H9 (cell line): ENCODE results near the gene BPIFB2. TPM values are rescaled to one million over a fixed set of nuclear protein-coding genes. Genes with fewer than 3 reads are reported as not detected.

Experiments
- DNase-seq: peaks from one replicate; pipeline ENCODE4 v3.0.0-alpha.2; 2017
- H2AFZ ChIP-seq: one replicate; pipeline ENCODE4 v1.6.1; 2013; ENCODE audit warnings: mild to moderate bottlenecking, low read length, control low read depth, moderate library complexity
- H2AK5ac ChIP-seq: 2 replicates; pipeline ENCODE4 v1.6.1; 2013; ENCODE audit warnings: low read length, control low read depth, mixed read lengths; ENCODE audit not compliant: insufficient read length
- H2BK120ac ChIP-seq: one replicate; pipeline ENCODE4 v1.6.1; 2013; ENCODE audit warnings: low read depth, mild to moderate bottlenecking, low read length, control low read depth, inconsistent platforms; ENCODE audit not compliant: poor library complexity, severe bottlenecking
- H2BK12ac ChIP-seq: 2 replicates; pipeline ENCODE4 v1.6.1; 2013; ENCODE audit warnings: low read length, control low read depth, mixed read lengths, low read depth; ENCODE audit not compliant: insufficient read length
- H2BK15ac ChIP-seq: 2 replicates; pipeline ENCODE4 v1.6.1; 2013; ENCODE audit warnings: low read depth, low read length, control low read depth
- H2BK20ac ChIP-seq: one replicate; pipeline ENCODE4 v1.6.1; 2013; ENCODE audit warnings: low read depth, mild to moderate bottlenecking, low read length, control low read depth, inconsistent platforms; ENCODE audit not compliant: poor library complexity, severe bottlenecking
- H2BK5ac ChIP-seq: 2 replicates; pipeline ENCODE4 v1.6.1; 2013; ENCODE audit warnings: low read length, control low read depth, mixed read lengths; ENCODE audit not compliant: insufficient read length
- H3K14ac ChIP-seq: 2 replicates; pipeline ENCODE4 v1.6.1; 2013; ENCODE audit warnings: low read length, control low read depth; ENCODE audit not compliant: insufficient read depth
- H3K18ac ChIP-seq: 2 replicates; pipeline ENCODE4 v1.6.1; 2013; ENCODE audit warnings: low read depth, mild to moderate bottlenecking, mixed read lengths, low read length, control low read depth; ENCODE audit not compliant: insufficient read length
- H3K23ac ChIP-seq: 2 replicates; pipeline ENCODE4 v1.6.1; 2013; ENCODE audit warnings: low read length, control low read depth, mixed read lengths, low read depth; ENCODE audit not compliant: insufficient read length
- H3K23me2 ChIP-seq: 2 replicates; pipeline ENCODE4 v1.6.1; 2013; ENCODE audit warnings: low read depth, mild to moderate bottlenecking, mixed read lengths, low read length, control low read depth; ENCODE audit not compliant: insufficient read length, poor library complexity, severe bottlenecking
- H3K27ac ChIP-seq: 2 replicates; pipeline ENCODE4 v1.5.1; 2013; ENCODE audit warnings: low read length, control low read depth, mixed read lengths, low read depth; ENCODE audit not compliant: insufficient read length
- H3K27me3 ChIP-seq: 2 replicates; pipeline ENCODE4 v1.6.1; 2013; ENCODE audit warnings: low read length, control low read depth, inconsistent platforms; ENCODE audit not compliant: insufficient read depth
- H3K4ac ChIP-seq: 2 replicates; pipeline ENCODE4 v1.6.1; 2013; ENCODE audit warnings: low read depth, mild to moderate bottlenecking, control low read depth, inconsistent platforms, low read length, moderate library complexity
- H3K4me1 ChIP-seq: 2 replicates; pipeline ENCODE4 v1.6.1; 2013; ENCODE audit warnings: low read length, control low read depth, inconsistent platforms; ENCODE audit not compliant: insufficient read depth
- H3K4me2 ChIP-seq: 2 replicates; pipeline ENCODE4 v1.6.1; 2013; ENCODE audit warnings: low read length, control low read depth, mixed read lengths; ENCODE audit not compliant: insufficient read length, insufficient read depth
- H3K56ac ChIP-seq: 2 replicates; pipeline ENCODE4 v1.6.1; 2013; ENCODE audit warnings: low read depth, mild to moderate bottlenecking, mixed read lengths, low read length, control low read depth; ENCODE audit not compliant: insufficient read length
- H3K79me1 ChIP-seq: 2 replicates; pipeline ENCODE4 v1.6.1; 2013; ENCODE audit warnings: low read depth, mild to moderate bottlenecking, moderate library complexity, low read length, control low read depth, inconsistent platforms; ENCODE audit not compliant: insufficient read depth, poor library complexity, severe bottlenecking
- H3K79me2 ChIP-seq: 2 replicates; pipeline ENCODE4 v1.6.1; 2013; ENCODE audit warnings: low read length, control low read depth, inconsistent platforms; ENCODE audit not compliant: insufficient read depth
- H3K9ac ChIP-seq: 2 replicates; pipeline ENCODE4 v1.6.1; 2013; ENCODE audit warnings: low read length, control low read depth, mixed read lengths; ENCODE audit not compliant: insufficient read length; ENCODE audit errors: extremely low read depth
- H3K9me3 ChIP-seq: one replicate; pipeline ENCODE4 v1.6.1; 2013; ENCODE audit warnings: low read depth, low read length, inconsistent platforms; ENCODE audit not compliant: control insufficient read depth
- H3T11ph ChIP-seq: one replicate; pipeline ENCODE4 v1.6.1; 2013; ENCODE audit warnings: mild to moderate bottlenecking, low read length, control low read depth, inconsistent platforms
- H4K20me1 ChIP-seq: one replicate; pipeline ENCODE4 v1.6.1; 2013; ENCODE audit not compliant: control insufficient read depth, insufficient read length, insufficient read depth
- H4K5ac ChIP-seq: 2 replicates; pipeline ENCODE4 v1.6.1; 2013; ENCODE audit warnings: low read depth, mild to moderate bottlenecking, mixed read lengths, low read length, control low read depth; ENCODE audit not compliant: insufficient read length
- H4K8ac ChIP-seq: replicated peaks from 2 replicates; pipeline ENCODE4 v1.6.1; 2013; ENCODE audit warnings: low read length, control low read depth, mixed read lengths, low read depth; ENCODE audit not compliant: insufficient read length
- H4K91ac ChIP-seq: 2 replicates; pipeline ENCODE4 v1.6.1; 2013; ENCODE audit warnings: low read depth, mild to moderate bottlenecking, moderate library complexity, mixed read lengths, low read length, control low read depth; ENCODE audit not compliant: insufficient read length
- H3K27ac Mint-ChIP-seq, 3 experiments: 2 replicates in 2 of 3; 3 replicates in 1 of 3; pipeline ENCODE4 v1.8.0; 2020 to 2021; ENCODE audit warnings: mixed read lengths in 3 of 3, mild to moderate bottlenecking in 1 of 3, moderate library complexity in 1 of 3
- H3K27me3 Mint-ChIP-seq: 2 replicates; pipeline ENCODE4 v1.8.0; 2021; ENCODE audit warnings: low read depth, mild to moderate bottlenecking, moderate library complexity, mixed read lengths
- H3K36me3 Mint-ChIP-seq, 3 experiments: 2 replicates in 2 of 3; 3 replicates in 1 of 3; pipeline ENCODE4 v1.8.0; 2020 to 2021; ENCODE audit warnings: low read depth in 3 of 3, mixed read lengths in 3 of 3; ENCODE audit not compliant: insufficient read depth in 1 of 3
- H3K4me1 Mint-ChIP-seq, 2 experiments: 2 replicates each; pipeline ENCODE4 v1.8.0; 2020; ENCODE audit warnings: mixed read lengths in 2 of 2
- H3K4me3 Mint-ChIP-seq, 2 experiments: 2 replicates in 1 of 2; 3 replicates in 1 of 2; pipeline ENCODE4 v1.8.0; 2020 to 2021; ENCODE audit warnings: mild to moderate bottlenecking in 2 of 2, mixed read lengths in 2 of 2, moderate library complexity in 1 of 2
- H3K9me3 Mint-ChIP-seq, 2 experiments: 2 replicates in 1 of 2; 3 replicates in 1 of 2; pipeline ENCODE4 v1.8.0; 2020; ENCODE audit warnings: mild to moderate bottlenecking in 2 of 2, mixed read lengths in 2 of 2, moderate library complexity in 1 of 2
- CTCF ChIP-seq: fragments of 200-600 bp; sonication (generic); conservative IDR thresholded peaks from 3 replicates; pipeline ENCODE4 v1.8.0; 2021; ENCODE audit warnings: antibody characterized with exemption, mild to moderate bottlenecking
- WGBS: extraction: QIAGEN DNeasy Blood & Tissue Kit; methylation state at CpG from one replicate; pipeline ENCODE4 v1.1.7; 2013; ENCODE audit warnings: missing lambda C conversion rate, low lambda C conversion rate, mixed read lengths; ENCODE audit not compliant: insufficient read length; ENCODE audit errors: extremely low coverage; 5-methylcytosine and 5-hydroxymethylcytosine counted together
- total RNA-seq: library from RNA; stranded (reverse); gene quantifications from 2 replicates; pipeline ENCODE4 v1.2.1, GENCODE V29; 2021

BPIFB2 gene
- total RNA-seq, 1 experiment from 2014 or later, result not detected

DNA sequence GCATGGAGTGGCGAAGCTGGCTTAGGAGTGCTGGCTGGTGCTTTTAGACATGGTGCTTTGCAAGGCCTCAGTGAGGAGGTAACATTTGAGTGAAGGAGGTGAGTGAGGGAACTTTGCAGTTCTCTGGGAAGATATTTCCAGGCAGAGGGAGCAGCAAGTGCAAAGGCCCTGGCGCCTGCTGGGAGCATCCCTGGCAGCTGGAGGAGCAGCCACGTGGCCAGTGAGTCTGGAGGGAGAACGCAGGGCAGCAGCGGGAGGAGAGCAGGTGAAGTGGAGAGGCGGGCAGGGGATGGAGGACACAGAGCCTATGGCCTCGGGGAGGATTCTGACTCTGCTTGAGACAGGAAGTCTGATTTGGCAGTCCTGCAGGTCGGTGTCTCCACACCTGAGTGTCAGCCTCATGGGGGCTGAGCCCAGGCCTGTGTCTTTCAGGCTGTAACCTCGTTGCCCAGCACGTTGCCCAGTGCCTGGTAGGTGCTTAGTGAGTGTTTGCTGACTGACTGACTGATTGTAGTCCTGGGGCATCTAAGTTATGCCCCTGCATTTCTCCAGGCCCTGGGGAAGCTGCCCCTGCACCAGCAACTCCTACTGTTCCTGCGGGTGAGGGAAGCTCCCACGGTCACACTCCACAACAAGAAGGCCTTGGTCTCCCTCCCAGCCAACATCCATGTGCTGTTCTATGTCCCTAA, 60.9 kb downstream of the BPIFB2 start:
- no peaks in the 10 kb centered on the region; a peak in 1 of 5 replicates for H3K9me3 Mint-ChIP-seq
- no peaks in the 10 kb centered on the region for H3K4me1 ChIP-seq
- no peaks in the 10 kb centered on the region for H3K23me2 ChIP-seq
- H3K27me3 Mint-ChIP-seq, result peaks cover 5% of the 10 kb centered on the region
- H3K14ac ChIP-seq, result no peak overlapping the region
- no peak overlapping the region for H2AK5ac ChIP-seq
- H3K27me3 ChIP-seq, result no peaks in the 10 kb centered on the region
- no peaks in the 10 kb centered on the region for H4K20me1 ChIP-seq
- H3K27ac Mint-ChIP-seq, result no peak overlapping the region
- no peaks in the 10 kb centered on the region for H3K79me1 ChIP-seq
- H3K56ac ChIP-seq, result no peak overlapping the region
- no CpG with 5 or more reads among the region's 12 CpGs for WGBS
- H4K91ac ChIP-seq, result no peak overlapping the region
- H2BK5ac ChIP-seq, result no peak overlapping the region
- H3K18ac ChIP-seq, result no peak overlapping the region
- no peak overlapping the region for H2BK12ac ChIP-seq
- no peak overlapping the region for H3K27ac ChIP-seq
- H2BK120ac ChIP-seq, result no peak overlapping the region
- H4K8ac ChIP-seq, result no peak overlapping the region
- H3K9ac ChIP-seq, result no peak overlapping the region
- no peak for DNase-seq
- no peaks in the 10 kb centered on the region for H3K4me1 Mint-ChIP-seq
- H3K9me3 ChIP-seq, result no peaks in the 10 kb centered on the region
- H3T11ph ChIP-seq, result no peak overlapping the region
- no peak overlapping the region for H2BK20ac ChIP-seq
- no peak overlapping the region for H3K23ac ChIP-seq
- H3K4me2 ChIP-seq, result no peak overlapping the region
- no peak overlapping the region for H3K4ac ChIP-seq
- no peak overlapping the region for H4K5ac ChIP-seq
- no peak for TF ChIP-seq CTCF
- no peak overlapping the region for H3K4me3 Mint-ChIP-seq
- no peaks in the 10 kb centered on the region for H3K79me2 ChIP-seq
- no peak overlapping the region for H2BK15ac ChIP-seq
- no peak overlapping the region for H2AFZ ChIP-seq
- no peaks in the 10 kb centered on the region for H3K36me3 Mint-ChIP-seq
